BJ (cell line): ENCODE measurements around the gene ZNF787. TPM values are rescaled to one million over a fixed set of nuclear protein-coding genes. Genes with fewer than 3 reads are reported as not detected.

ENCODE experiments used
- CTCF ChIA-PET: fragments of 350-600 bp; formaldehyde crosslinking; extraction: SDS; loops from one replicate; lab custom pipeline; 2021; ENCODE audit warnings: antibody characterized with exemption, inconsistent platforms; lab: Yijun Ruan, JAX
- POLR2A ChIA-PET: fragments of 300-600 bp; sonication (Branson Sonifier 250); formaldehyde crosslinking; extraction: SDS; loops from one replicate; lab custom pipeline; 2021; ENCODE audit warnings: antibody characterized with exemption; lab: Charles Lee
- DNase-seq: peaks from one replicate; pipeline ENCODE4 v3.0.0-alpha.2; 2011; ENCODE audit warnings: low read depth
- H3K27me3 ChIP-seq: 2 replicates; pipeline ENCODE4 v1.6.0; 2011; ENCODE audit warnings: low read length; ENCODE audit not compliant: control insufficient read depth, insufficient read depth
- H3K36me3 ChIP-seq: 2 replicates; pipeline ENCODE4 v1.5.1; 2011; ENCODE audit warnings: low read length; ENCODE audit not compliant: control insufficient read depth, insufficient read depth
- H3K4me3 ChIP-seq: 2 replicates; pipeline ENCODE4 v1.5.1; 2011; ENCODE audit warnings: low read depth, mild to moderate bottlenecking, control low read depth, low read length
- CTCF ChIP-seq: IDR thresholded peaks from 2 replicates; pipeline ENCODE4 v1.5.1; 2011; ENCODE audit warnings: low read depth, mild to moderate bottlenecking, control low read depth, inconsistent platforms, low read length, moderate library complexity; ENCODE audit not compliant: insufficient read depth
- polyA plus RNA-seq: library from polyadenylated mRNA; depleted of rRNA; stranded (reverse); fragments of >200 nt; gene quantifications from 2 replicates; pipeline ENCODE4 v1.2.3, GENCODE V29; 2011

ZNF787 gene
- polyA plus RNA-seq, 1 experiment: 9.8 TPM

GRCh38 chr19:56089344-56089743 is 31.8 kb downstream of the ZNF787 start:
- POLR2A ChIA-PET: no interaction called here
- peaks cover 7% of the 10 kb centered on the region for H3K36me3 ChIP-seq

GRCh38 chr19:56088497-56089215 is 32.4 kb downstream of the ZNF787 start:
- Histone ChIP-seq H3K27me3 (no peaks in the 10 kb centered on the region), H3K4me3 (no peak overlapping the region), H3K36me3 (peaks cover 7% of the 10 kb centered on the region)
- ChIA-PET CTCF (interaction anchor here (2.0 kb wide), 1 partner anchor 12 kb away, joined by 7 read pairs; no protein-coding TSS in a partner anchor), POLR2A (no interaction called here)
- no peak for DNase-seq
- no peak for TF ChIP-seq CTCF

More at GRCh38 chr19:56089344-56089743, 31.8 kb downstream of the ZNF787 start:
- no peak overlapping the region for H3K4me3 ChIP-seq
- no peak for TF ChIP-seq CTCF
- CTCF ChIA-PET: interaction anchor here (2.0 kb wide), 1 partner anchor 13 kb away, joined by 7 read pairs; no protein-coding TSS in a partner anchor
- no peak for DNase-seq
- H3K27me3 ChIP-seq: no peaks in the 10 kb centered on the region

GRCh38 chr19:56087647-56088496 is 33.2 kb downstream of the ZNF787 start:
- no peak for DNase-seq
- Histone ChIP-seq H3K27me3 (no peaks in the 10 kb centered on the region), H3K36me3 (peaks cover 7% of the 10 kb centered on the region), H3K4me3 (no peak overlapping the region)
- no peak for TF ChIP-seq CTCF
- ChIA-PET CTCF (interaction anchor here (2.0 kb wide), 1 partner anchor 11 kb away, joined by 7 read pairs; no protein-coding TSS in a partner anchor), POLR2A (no interaction called here)

- DNase-seq: no peak
- CTCF ChIA-PET: interaction anchor here (2.2 to 2.5 kb wide), 2 partner anchors 10 to 166 kb away, joined by 7 to 14 read pairs; no protein-coding TSS in a partner anchor
- POLR2A ChIA-PET: no interaction called here
- TF ChIP-seq CTCF: no peak
- Histone ChIP-seq H3K27me3 (no peaks in the 10 kb centered on the region), H3K4me3 (no peak overlapping the region), H3K36me3 (peaks cover 7% of the 10 kb centered on the region)
Observed at GRCh38 chr19:56086671-56087430, 34.2 kb downstream of the ZNF787 start.
